H1 (cell line): ENCODE measurements around the gene AFF4. TPM values are rescaled to one million over a fixed set of nuclear protein-coding genes. Genes with fewer than 3 reads are reported as not detected.

Source experiments
- CTCF ChIA-PET: fragments of 300-600 bp; sonication (Branson Sonifier 250); formaldehyde crosslinking; loops from one replicate; lab custom pipeline; 2021; ENCODE audit not compliant: partially characterized antibody; lab: Charles Lee
- POLR2A ChIA-PET: fragments of 300-600 bp; sonication (Branson Sonifier 250); formaldehyde crosslinking; loops from one replicate; lab custom pipeline; 2021; ENCODE audit warnings: inconsistent platforms; ENCODE audit not compliant: partially characterized antibody; lab: Charles Lee
- DNase-seq, 2 experiments: peaks; one replicate each; pipeline versions ENCODE4 v3.0.0 to v3.0.0-alpha.2; 2010 to 2022; ENCODE audit warnings: low spot score in 2 of 2, low read depth in 1 of 2, mixed read lengths in 1 of 2
- FAIRE-seq: peaks from 2 replicates; lab custom pipeline; 2011; peaks lifted over from hg19 to GRCh38; lab: Jason Lieb, UNC
- H2AFZ ChIP-seq: 2 replicates; pipeline ENCODE4 v1.8.1; 2012; ENCODE audit warnings: low read length, inconsistent platforms
- H2AK5ac ChIP-seq: 2 replicates; pipeline ENCODE4 v1.6.1; 2013; ENCODE audit warnings: low read depth, low read length
- H2BK120ac ChIP-seq: replicated peaks from 2 replicates; pipeline ENCODE3; 2013; ENCODE audit warnings: low read depth, low read length, inconsistent platforms
- H2BK12ac ChIP-seq: 2 replicates; pipeline ENCODE4 v1.6.1; 2013; ENCODE audit warnings: low read depth, low read length
- H2BK15ac ChIP-seq: 2 replicates; pipeline ENCODE4 v1.6.1; 2013; ENCODE audit warnings: low read length
- H2BK20ac ChIP-seq: 2 replicates; pipeline ENCODE4 v1.6.1; 2013; ENCODE audit warnings: low read length
- H2BK5ac ChIP-seq: 2 replicates; pipeline ENCODE4 v1.6.1; 2013; ENCODE audit warnings: low read depth, low read length
- H3K14ac ChIP-seq: 2 replicates; pipeline ENCODE4 v1.6.1; 2013; ENCODE audit warnings: inconsistent platforms; ENCODE audit not compliant: insufficient read length
- H3K18ac ChIP-seq: 2 replicates; pipeline ENCODE4 v1.6.1; 2013; ENCODE audit warnings: low read length; ENCODE audit errors: extremely low read depth
- H3K23ac ChIP-seq: 2 replicates; pipeline ENCODE4 v1.6.1; 2013; ENCODE audit warnings: inconsistent platforms; ENCODE audit not compliant: insufficient read length
- H3K23me2 ChIP-seq: 2 replicates; pipeline ENCODE4 v1.6.1; 2013; ENCODE audit warnings: low read depth, low read length
- H3K27ac ChIP-seq: 2 replicates; pipeline ENCODE4 v1.6.1; 2011; ENCODE audit warnings: low read depth, low read length, inconsistent platforms
- H3K27me3 ChIP-seq, 4 experiments: replicated peaks in 1 of 4; 1 replicate in 1 of 4; 2 replicates in 3 of 4; pipeline versions ENCODE4 v1.6.1 to v1.8.1; 2011 to 2013; ENCODE audit warnings: low read length in 3 of 4, mild to moderate bottlenecking in 3 of 4, inconsistent platforms in 2 of 4, mixed read lengths in 2 of 4, moderate library complexity in 1 of 4; ENCODE audit not compliant: control insufficient read depth in 3 of 4, insufficient read depth in 3 of 4; ENCODE audit errors: extremely low read depth in 1 of 4
- H3K36me3 ChIP-seq, 4 experiments: 2 replicates each; pipeline versions ENCODE4 v1.6.1 to v1.8.1; 2011 to 2013; ENCODE audit warnings: mild to moderate bottlenecking in 4 of 4, low read length in 3 of 4, moderate library complexity in 2 of 4, control low read depth in 1 of 4, inconsistent platforms in 1 of 4; ENCODE audit not compliant: insufficient read depth in 4 of 4, control insufficient read depth in 2 of 4
- H3K4ac ChIP-seq: replicated peaks from 2 replicates; pipeline ENCODE3; 2013; ENCODE audit warnings: low read length, low read depth, mixed read lengths, inconsistent platforms; ENCODE audit not compliant: insufficient read length
- H3K4me1 ChIP-seq, 4 experiments: replicated peaks in 1 of 4; 1 replicate in 1 of 4; 2 replicates in 3 of 4; pipeline versions ENCODE4 v1.6.1 to v1.8.1; 2011 to 2013; ENCODE audit warnings: low read length in 3 of 4, inconsistent platforms in 2 of 4, mixed read lengths in 1 of 4; ENCODE audit not compliant: insufficient read depth in 4 of 4, control insufficient read depth in 3 of 4
- H3K4me2 ChIP-seq, 2 experiments: 2 replicates each; pipeline versions ENCODE4 v1.6.1 to v1.8.1; 2011 to 2013; ENCODE audit warnings: low read depth in 2 of 2, low read length in 2 of 2, control low read depth in 1 of 2, inconsistent platforms in 1 of 2, mild to moderate bottlenecking in 1 of 2; ENCODE audit not compliant: insufficient read depth in 1 of 2
- H3K4me3 ChIP-seq, 4 experiments: fragments of 200-600, 300-600 bp in 1 of 4; sonication (generic), shearing (Covaris generic), sonication (Bioruptor Twin) in 1 of 4; 2 replicates each; pipeline versions ENCODE4 v1.5.1 to v1.8.1; 2011 to 2016; ENCODE audit warnings: low read length in 4 of 4, low read depth in 3 of 4, control low read depth in 2 of 4, inconsistent platforms in 2 of 4, mild to moderate bottlenecking in 2 of 4, mixed read lengths in 1 of 4, moderate library complexity in 1 of 4; ENCODE audit not compliant: insufficient read depth in 2 of 4; ENCODE audit errors: extremely low read depth in 1 of 4
- H3K56ac ChIP-seq: replicated peaks from 2 replicates; pipeline ENCODE3; 2013; ENCODE audit warnings: low read depth, mild to moderate bottlenecking, mixed read lengths, low read length, inconsistent platforms; ENCODE audit not compliant: insufficient read length
- H3K79me1 ChIP-seq: 2 replicates; pipeline ENCODE4 v1.6.1; 2013; ENCODE audit warnings: low read depth, low read length, control low read depth
- H3K79me2 ChIP-seq, 2 experiments: 2 replicates each; pipeline versions ENCODE4 v1.6.1 to v1.8.1; 2012 to 2013; ENCODE audit warnings: low read length in 2 of 2, mild to moderate bottlenecking in 2 of 2, inconsistent platforms in 1 of 2; ENCODE audit not compliant: insufficient read depth in 2 of 2, control insufficient read depth in 1 of 2
- H3K9ac ChIP-seq, 4 experiments: replicated peaks in 1 of 4; 1 replicate in 1 of 4; 2 replicates in 3 of 4; pipeline versions ENCODE4 v1.6.1 to v1.8.1; 2011 to 2013; ENCODE audit warnings: low read depth in 3 of 4, low read length in 3 of 4, control low read depth in 2 of 4, mild to moderate bottlenecking in 2 of 4, moderate library complexity in 2 of 4, inconsistent platforms in 1 of 4; ENCODE audit errors: extremely low read depth in 1 of 4
- H3K9me3 ChIP-seq, 2 experiments: 2 replicates each; pipeline versions ENCODE4 v1.6.1 to v1.8.1; 2012 to 2013; ENCODE audit warnings: mild to moderate bottlenecking in 2 of 2, moderate library complexity in 2 of 2, control low read depth in 1 of 2, inconsistent platforms in 1 of 2, low read depth in 1 of 2, low read length in 1 of 2, mixed read lengths in 1 of 2; ENCODE audit not compliant: insufficient read depth in 2 of 2
- H4K20me1 ChIP-seq, 2 experiments: replicated peaks in 1 of 2; 2 replicates each; pipeline versions ENCODE3 to v1.8.1; 2011 to 2013; ENCODE audit warnings: inconsistent platforms in 2 of 2, low read length in 2 of 2, mild to moderate bottlenecking in 1 of 2; ENCODE audit not compliant: insufficient read depth in 2 of 2, control insufficient read depth in 1 of 2
- H4K5ac ChIP-seq: 2 replicates; pipeline ENCODE4 v1.6.1; 2013; ENCODE audit warnings: low read length, low read depth, mixed read lengths, inconsistent platforms; ENCODE audit not compliant: insufficient read length
- H4K8ac ChIP-seq: 2 replicates; pipeline ENCODE4 v1.8.0; 2013; ENCODE audit warnings: mild to moderate bottlenecking, moderate library complexity, low read length, inconsistent platforms; ENCODE audit not compliant: insufficient read depth; ENCODE audit errors: extremely low read depth
- H4K91ac ChIP-seq: replicated peaks from 2 replicates; pipeline ENCODE3; 2013; ENCODE audit warnings: low read length, mixed read lengths, inconsistent platforms; ENCODE audit not compliant: insufficient read length
- CBX8 ChIP-seq: fragments of 300-800, 300-1000 bp; sonication (generic); IDR thresholded peaks from 2 replicates; pipeline ENCODE4 v1.7.1; 2016; ENCODE audit warnings: low read depth, low read length, borderline replicate concordance
- KDM4A ChIP-seq: IDR thresholded peaks from one replicate; pipeline ENCODE4 v1.7.1; 2012; ENCODE audit warnings: low read depth, mild to moderate bottlenecking, moderate library complexity, low read length, inconsistent platforms; ENCODE audit not compliant: severe bottlenecking
- POLR2AphosphoS5 ChIP-seq: IDR thresholded peaks from 2 replicates; pipeline ENCODE4 v1.6.1; 2011; ENCODE audit warnings: low read depth, low read length
- RFX5 ChIP-seq: IDR thresholded peaks from 2 replicates; pipeline ENCODE4 v1.6.1; 2011; ENCODE audit warnings: low read depth, low read length, improper control_type of control experiment, borderline replicate concordance
- WGBS, 2 experiments: shearing (Covaris generic) in 1 of 2; methylation state at CpG; one replicate each; pipeline versions ENCODE4 v1.1.6 to v1.1.7; 2013 to 2015; ENCODE audit warnings: low lambda C conversion rate in 2 of 2, mixed read lengths in 2 of 2, inconsistent platforms in 1 of 2, low coverage in 1 of 2, missing lambda C conversion rate in 1 of 2; ENCODE audit not compliant: insufficient replicate concordance in 2 of 2, insufficient coverage in 1 of 2, insufficient read length in 1 of 2; ENCODE audit errors: extremely low coverage in 1 of 2, missing lambda C conversion rate in 1 of 2; 5-methylcytosine and 5-hydroxymethylcytosine counted together
- polyA plus RNA-seq, 7 experiments: library from polyadenylated mRNA; depleted of rRNA in 3 of 7; stranded (reverse) in 5 of 7; unstranded in 2 of 7; fragments of >200 nt in 5 of 7; fragments of 200-250 nt in 2 of 7; gene quantifications; 1 replicate in 5 of 7; 2 replicates in 1 of 7; 4 replicates in 1 of 7; pipeline versions ENCODE4 v1.2.1 to v1.2.3, GENCODE V29; 2011 to 2013; ENCODE audit warnings: missing spikeins in 2 of 7, mixed read lengths in 2 of 7
- total RNA-seq: library from RNA; stranded (reverse); fragmentation: NEBNext Ultra II Directional; extraction: Animal tissue kit (Norgen Biotek cat#: 25700); gene quantifications from 2 replicates; pipeline ENCODE4 v1.2.1, GENCODE V29; 2021

AFF4 gene
- total and polyA plus RNA-seq, 2 of the 8 experiments (the other 6 are each of a cell fraction or from before 2014, with no cell fraction given), result 12.0 to 61.4 TPM

- Histone ChIP-seq H3K18ac (no peak overlapping the region), H3K4me2 (no peak overlapping the region), H3K23me2 (no peaks in the 10 kb centered on the region), H3K36me3 (peaks cover 3 to 8% (median 5%) of the 10 kb centered on the region in 4 experiments; a peak in 2 of 8 replicates), H3K27ac (no peak overlapping the region), H3K27me3 (no peaks in the 10 kb centered on the region), H4K91ac (no peak overlapping the region), H2BK5ac (no peak overlapping the region), H4K5ac (no peak overlapping the region), H3K4ac (no peak overlapping the region), H2BK20ac (no peak overlapping the region), H3K79me2 (peaks cover 22 to 93% of the 10 kb centered on the region in 2 experiments), H3K9ac (no peak overlapping the region), H2AK5ac (no peak overlapping the region), H2AFZ (no peak overlapping the region), H2BK12ac (no peak overlapping the region), H2BK15ac (no peak overlapping the region), H3K14ac (no peak overlapping the region), H2BK120ac (no peak overlapping the region), H3K23ac (no peak overlapping the region), H3K4me3 (no peak overlapping the region), H4K8ac (no peak overlapping the region), H3K9me3 (no peaks in the 10 kb centered on the region), H3K4me1 (no peaks in the 10 kb centered on the region), H4K20me1 (peaks cover 7 to 19% of the 10 kb centered on the region in 2 experiments), H3K79me1 (peaks cover 9% of the 10 kb centered on the region), H3K56ac (no peak overlapping the region)
- WGBS, 2 experiments, result 93% methylated on average over 2 of the region's 2 CpGs; no CpG with 5 or more reads in 1 of the 2 experiments
- no peak for FAIRE-seq
- POLR2A ChIA-PET, result no interaction called here
- CTCF ChIA-PET, result interaction anchor here (0.6 kb wide), 1 partner anchor 10 kb away, joined by 4 read pairs; no protein-coding TSS in a partner anchor
- DNase-seq, result no peak
- TF ChIP-seq POLR2AphosphoS5 (no peak), CBX8 (no peak), RFX5 (no peak), KDM4A (no peak)
Measured at GRCh38 chr5:132951897-132952296, 11.5 kb downstream of the AFF4 start.
